Ishikawa (cell line): ENCODE measurements around the gene LCN6.

Source experiments
- CEBPB ChIP-seq: IDR thresholded peaks from 2 replicates; pipeline ENCODE4 v1.6.1; 2012
- CREB1 ChIP-seq: IDR thresholded peaks from 2 replicates; pipeline ENCODE4 v1.6.1; 2012; ENCODE audit warnings: low read depth
- EGR1 ChIP-seq: IDR thresholded peaks from 2 replicates; pipeline ENCODE4 v1.6.1; 2012
- EP300 ChIP-seq: IDR thresholded peaks from 2 replicates; pipeline ENCODE4 v1.6.1; 2012; ENCODE audit warnings: borderline replicate concordance
- FOXM1 ChIP-seq: IDR thresholded peaks from 2 replicates; pipeline ENCODE4 v1.6.1; 2012; ENCODE audit warnings: low read depth, borderline replicate concordance
- NFIC ChIP-seq: IDR thresholded peaks from 2 replicates; pipeline ENCODE4 v1.6.1; 2012
- RAD21 ChIP-seq: IDR thresholded peaks from 2 replicates; pipeline ENCODE4 v1.6.1; 2012; ENCODE audit warnings: low read depth
- TAF1 ChIP-seq: IDR thresholded peaks from 2 replicates; pipeline ENCODE4 v1.6.1; 2012; ENCODE audit warnings: low read depth, mild to moderate bottlenecking
- TCF12 ChIP-seq: IDR thresholded peaks from 2 replicates; pipeline ENCODE4 v1.6.1; 2012; ENCODE audit warnings: low read depth
- TEAD4 ChIP-seq: IDR thresholded peaks from 2 replicates; pipeline ENCODE4 v1.6.1; 2012
- YY1 ChIP-seq: IDR thresholded peaks from 2 replicates; pipeline ENCODE4 v1.6.1; 2012; ENCODE audit warnings: low read depth
- ZBTB7A ChIP-seq: IDR thresholded peaks from 2 replicates; pipeline ENCODE4 v1.6.1; 2012; ENCODE audit warnings: low read depth
- TF ChIP-seq, protein P1 (sequence below): IDR thresholded peaks from 2 replicates; pipeline ENCODE4 v1.6.1; 2012
- TF ChIP-seq, protein P2 (sequence below): IDR thresholded peaks from 2 replicates; pipeline ENCODE4 v1.6.1; 2012
- TF ChIP-seq, protein P3 (sequence below): IDR thresholded peaks from 2 replicates; pipeline ENCODE4 v1.6.1; 2012; ENCODE audit warnings: low read depth, mild to moderate bottlenecking

Gene LCN6

DNA sequence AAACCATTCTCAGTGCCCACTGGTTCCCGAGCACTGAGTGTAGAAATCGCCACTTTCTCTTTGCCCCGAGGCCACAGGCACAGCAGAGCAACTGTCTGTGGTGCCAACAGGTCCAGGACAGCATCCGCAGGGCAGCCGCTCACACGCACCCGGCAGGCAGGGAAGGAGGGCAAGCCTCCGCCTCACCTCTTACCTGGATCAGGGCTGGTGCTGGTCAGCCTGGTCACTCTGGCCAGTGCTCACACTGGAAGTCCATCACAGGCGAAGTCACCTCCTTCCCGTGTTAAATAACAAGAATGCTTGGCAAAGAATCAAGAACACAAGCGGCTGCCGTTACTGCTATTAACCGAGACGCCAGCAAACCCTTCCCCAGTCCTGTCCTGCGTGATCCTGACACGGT, 22.2 kb downstream of the LCN6 start:
- TF ChIP-seq CEBPB (no peak), CREB1 (no peak), EGR1 (no peak), YY1 (no peak), EP300 (no peak), TAF1 (no peak), TEAD4 (no peak), TCF12 (no peak), NFIC (no peak), FOXM1 (no peak), RAD21 (no peak), ZBTB7A (no peak)
- TF ChIP-seq, protein P1, sequence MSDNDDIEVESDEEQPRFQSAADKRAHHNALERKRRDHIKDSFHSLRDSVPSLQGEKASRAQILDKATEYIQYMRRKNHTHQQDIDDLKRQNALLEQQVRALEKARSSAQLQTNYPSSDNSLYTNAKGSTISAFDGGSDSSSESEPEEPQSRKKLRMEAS, result no peak
- TF ChIP-seq, protein P2, sequence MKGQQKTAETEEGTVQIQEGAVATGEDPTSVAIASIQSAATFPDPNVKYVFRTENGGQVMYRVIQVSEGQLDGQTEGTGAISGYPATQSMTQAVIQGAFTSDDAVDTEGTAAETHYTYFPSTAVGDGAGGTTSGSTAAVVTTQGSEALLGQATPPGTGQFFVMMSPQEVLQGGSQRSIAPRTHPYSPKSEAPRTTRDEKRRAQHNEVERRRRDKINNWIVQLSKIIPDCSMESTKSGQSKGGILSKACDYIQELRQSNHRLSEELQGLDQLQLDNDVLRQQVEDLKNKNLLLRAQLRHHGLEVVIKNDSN, result no peak
- TF ChIP-seq, protein P3, sequence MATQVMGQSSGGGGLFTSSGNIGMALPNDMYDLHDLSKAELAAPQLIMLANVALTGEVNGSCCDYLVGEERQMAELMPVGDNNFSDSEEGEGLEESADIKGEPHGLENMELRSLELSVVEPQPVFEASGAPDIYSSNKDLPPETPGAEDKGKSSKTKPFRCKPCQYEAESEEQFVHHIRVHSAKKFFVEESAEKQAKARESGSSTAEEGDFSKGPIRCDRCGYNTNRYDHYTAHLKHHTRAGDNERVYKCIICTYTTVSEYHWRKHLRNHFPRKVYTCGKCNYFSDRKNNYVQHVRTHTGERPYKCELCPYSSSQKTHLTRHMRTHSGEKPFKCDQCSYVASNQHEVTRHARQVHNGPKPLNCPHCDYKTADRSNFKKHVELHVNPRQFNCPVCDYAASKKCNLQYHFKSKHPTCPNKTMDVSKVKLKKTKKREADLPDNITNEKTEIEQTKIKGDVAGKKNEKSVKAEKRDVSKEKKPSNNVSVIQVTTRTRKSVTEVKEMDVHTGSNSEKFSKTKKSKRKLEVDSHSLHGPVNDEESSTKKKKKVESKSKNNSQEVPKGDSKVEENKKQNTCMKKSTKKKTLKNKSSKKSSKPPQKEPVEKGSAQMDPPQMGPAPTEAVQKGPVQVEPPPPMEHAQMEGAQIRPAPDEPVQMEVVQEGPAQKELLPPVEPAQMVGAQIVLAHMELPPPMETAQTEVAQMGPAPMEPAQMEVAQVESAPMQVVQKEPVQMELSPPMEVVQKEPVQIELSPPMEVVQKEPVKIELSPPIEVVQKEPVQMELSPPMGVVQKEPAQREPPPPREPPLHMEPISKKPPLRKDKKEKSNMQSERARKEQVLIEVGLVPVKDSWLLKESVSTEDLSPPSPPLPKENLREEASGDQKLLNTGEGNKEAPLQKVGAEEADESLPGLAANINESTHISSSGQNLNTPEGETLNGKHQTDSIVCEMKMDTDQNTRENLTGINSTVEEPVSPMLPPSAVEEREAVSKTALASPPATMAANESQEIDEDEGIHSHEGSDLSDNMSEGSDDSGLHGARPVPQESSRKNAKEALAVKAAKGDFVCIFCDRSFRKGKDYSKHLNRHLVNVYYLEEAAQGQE, result no peak

DNA sequence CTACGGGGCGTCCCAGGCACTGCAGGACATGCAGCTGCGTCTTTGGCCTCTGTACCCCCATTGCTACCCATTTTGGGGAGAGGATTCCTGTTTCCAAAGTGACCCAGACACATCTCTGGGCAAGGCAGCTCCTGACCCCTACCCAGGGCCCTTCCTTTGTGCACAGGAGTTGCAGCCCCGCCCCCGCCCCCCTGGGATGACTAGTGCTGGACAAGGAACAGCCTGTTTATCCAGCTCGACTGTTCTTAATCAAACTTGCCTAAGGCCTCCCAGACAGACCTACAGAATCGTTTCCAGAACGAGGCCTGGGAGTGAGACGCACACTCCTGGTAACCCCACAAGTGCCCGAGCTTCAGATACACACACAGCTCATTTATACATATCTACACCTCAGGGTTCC, 22.7 kb downstream of the LCN6 start:
- TF ChIP-seq TEAD4 (no peak), RAD21 (no peak), FOXM1 (no peak), NFIC (no peak), TAF1 (no peak), ZBTB7A (no peak), YY1 (no peak), CEBPB (no peak), EP300 (no peak), CREB1 (no peak), EGR1 (no peak), TCF12 (no peak)
- TF ChIP-seq, protein P3, result no peak
- TF ChIP-seq, protein P1, result no peak
- TF ChIP-seq, protein P2, result no peak

DNA sequence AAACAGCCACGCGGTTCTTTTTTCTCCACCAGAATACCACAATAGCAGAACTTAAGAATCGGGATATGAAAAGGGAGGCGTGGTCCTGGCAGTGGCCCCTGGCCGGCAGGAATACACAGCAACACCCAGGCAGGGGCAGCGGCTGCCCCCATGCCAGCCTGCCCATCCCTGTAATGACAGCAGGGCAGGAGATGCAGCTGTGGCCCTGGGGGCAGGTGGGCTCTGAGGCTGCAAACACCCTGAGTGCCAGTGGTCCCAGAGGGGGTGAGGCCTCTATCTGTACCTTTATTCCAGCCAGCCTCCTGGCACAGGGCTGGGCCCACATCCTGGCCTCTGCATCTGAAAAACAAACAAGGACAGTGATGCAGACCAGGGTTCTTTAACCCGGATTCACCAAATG, 23.6 kb downstream of the LCN6 start:
- TF ChIP-seq EGR1, result no peak
- no peak for TF ChIP-seq RAD21

DNA sequence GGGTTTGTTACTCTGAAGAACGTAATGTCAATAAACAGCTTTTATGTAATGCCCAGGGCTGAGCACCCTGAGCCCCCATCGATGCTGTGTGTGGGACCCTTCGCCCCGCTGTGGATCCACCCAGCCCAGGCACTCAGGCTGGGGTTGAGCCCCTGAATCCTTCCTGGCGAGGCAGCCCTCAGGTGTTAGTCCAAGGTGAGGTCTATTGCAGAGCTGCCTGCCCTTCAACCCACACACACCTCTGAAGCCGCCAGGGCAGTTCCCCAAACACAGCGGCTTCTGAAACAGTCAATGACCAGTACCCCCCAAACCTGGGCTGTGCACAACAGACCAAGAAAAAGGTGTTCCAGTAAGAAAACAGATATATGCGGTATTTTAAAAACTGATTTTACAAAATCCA, 24.3 kb downstream of the LCN6 start:
- no peak for TF ChIP-seq CREB1
- TF ChIP-seq, protein P3, result no peak
- no peak for TF ChIP-seq CEBPB
- TF ChIP-seq, protein P2, result no peak
- TF ChIP-seq TCF12, result no peak
- TF ChIP-seq NFIC, result no peak
- TF ChIP-seq YY1, result no peak
- TF ChIP-seq, protein P1, result no peak
- no peak for TF ChIP-seq TAF1
- TF ChIP-seq FOXM1, result no peak
- no peak for TF ChIP-seq RAD21
